Muscle of leg (tissue), 11 donors: Measurements from ENCODE around the gene SPATA1. TPM values are rescaled to one million over a fixed set of nuclear protein-coding genes. Genes with fewer than 3 reads are reported as not detected.
A peak's percentile ranks its signal among the peaks of the same experiment; 100 is the strongest.

Experiments used
- DNase-seq: peaks from one replicate; pipeline ENCODE4 v3.0.0; 2013
- H3K27ac ChIP-seq: one replicate; pipeline ENCODE4 v1.5.1; 2013; ENCODE audit warnings: mild to moderate bottlenecking, low read length, control low read depth
- H3K27me3 ChIP-seq: one replicate; pipeline ENCODE4 v1.6.1; 2013; ENCODE audit warnings: low read length; ENCODE audit not compliant: control insufficient read depth, insufficient read depth
- H3K36me3 ChIP-seq: one replicate; pipeline ENCODE4 v1.6.1; 2013; ENCODE audit warnings: low read length; ENCODE audit not compliant: control insufficient read depth, insufficient read depth
- H3K4me1 ChIP-seq: one replicate; pipeline ENCODE4 v1.6.1; 2013; ENCODE audit warnings: low read length; ENCODE audit not compliant: control insufficient read depth, insufficient read depth
- H3K4me3 ChIP-seq: one replicate; pipeline ENCODE4 v1.5.1; 2013; ENCODE audit warnings: low read length, control low read depth
- H3K9me3 ChIP-seq: replicated peaks from 2 replicates; pipeline ENCODE4 v1.6.1; 2013; ENCODE audit warnings: low read depth, low read length; ENCODE audit not compliant: control insufficient read depth
- WGBS: methylation state at CpG from one replicate; pipeline ENCODE4 v1.1.5; 2013; ENCODE audit warnings: missing lambda C conversion rate; ENCODE audit not compliant: insufficient coverage; 5-methylcytosine and 5-hydroxymethylcytosine counted together
- polyA plus RNA-seq, 8 donors: library from polyadenylated mRNA; unstranded; fragments of 120-200 nt; gene quantifications; one replicate each; pipeline versions ENCODE4 v1.2.1 to v1.2.3, GENCODE V29; 2013; ENCODE audit warnings: inconsistent platforms in 1 of 8, low replicate concordance in 1 of 8; ENCODE audit not compliant: insufficient read length in 8 of 8, insufficient read depth in 1 of 8
- total RNA-seq: library from RNA; stranded (reverse); fragments of 120-200 nt; gene quantifications from one replicate; pipeline ENCODE4 v1.2.4, GENCODE V29; 2013

The SPATA1 gene
- total and polyA plus RNA-seq, 9 donors: 0.49 to 3.0 (median 1.8) TPM

DNA sequence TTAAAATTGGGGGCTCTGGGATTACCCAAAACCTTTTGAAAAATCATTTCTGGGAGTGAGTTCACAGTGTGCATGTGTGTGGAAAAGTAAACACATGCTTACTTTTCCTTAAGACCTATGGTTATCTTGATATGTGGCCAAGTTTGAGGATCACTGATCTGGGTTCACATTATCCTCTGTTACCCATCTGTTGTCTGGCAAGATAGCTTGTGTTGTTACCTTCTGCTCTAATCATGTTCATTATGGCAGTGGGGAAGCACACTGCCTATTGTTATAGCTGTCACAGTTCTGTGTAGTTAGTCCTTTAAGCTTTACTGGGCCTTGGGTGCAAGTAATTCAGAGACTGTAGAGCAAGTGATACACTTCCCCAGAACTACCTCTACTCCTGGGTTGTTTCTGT lies 63.0 kb downstream of the SPATA1 start:
- DNase-seq: no peak
- Histone ChIP-seq H3K4me1 (no peaks in the 10 kb centered on the region), H3K36me3 (peaks cover 3% of the 10 kb centered on the region), H3K27me3 (no peaks in the 10 kb centered on the region), H3K9me3 (no peaks in the 10 kb centered on the region), H3K4me3 (no peak overlapping the region), H3K27ac (no peak overlapping the region)

DNA sequence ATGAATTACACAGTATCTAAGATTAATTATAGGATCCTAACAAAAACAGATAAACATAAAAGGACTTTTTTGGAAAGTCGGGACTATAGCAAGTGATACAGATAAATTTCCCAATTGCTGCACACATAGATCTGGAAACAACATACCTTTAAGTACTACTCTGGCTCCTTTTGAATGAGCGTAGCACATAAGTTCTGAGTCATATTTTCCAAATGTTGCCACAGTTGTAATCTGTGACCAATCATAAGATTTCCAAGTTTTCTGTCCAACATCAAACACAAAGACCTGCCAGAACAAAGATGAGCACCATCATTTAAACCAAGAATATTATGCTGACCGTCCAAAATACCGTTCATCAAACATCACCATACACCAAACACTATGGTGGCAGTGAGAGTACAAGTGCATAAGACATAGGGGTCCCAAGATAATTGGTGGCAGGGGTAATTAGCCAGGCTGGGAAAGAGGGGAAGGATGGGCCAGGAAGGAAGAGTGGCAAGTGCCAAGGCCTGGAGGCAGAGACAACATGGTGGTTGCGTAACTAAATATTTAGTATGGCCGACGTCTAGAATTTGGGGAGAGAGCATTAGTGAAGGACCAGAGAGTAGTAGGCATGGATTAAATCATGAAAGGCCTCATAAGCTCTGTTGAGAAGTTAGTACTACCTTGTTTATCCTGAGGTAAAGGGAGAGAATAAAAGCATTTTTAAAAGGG lies 64.4 kb downstream of the SPATA1 start:
- H3K36me3 ChIP-seq: peaks cover 3% of the 10 kb centered on the region
- no peaks in the 10 kb centered on the region for H3K9me3 ChIP-seq
- WGBS: 84% methylated on average over 4 of the region's 7 CpGs

DNA sequence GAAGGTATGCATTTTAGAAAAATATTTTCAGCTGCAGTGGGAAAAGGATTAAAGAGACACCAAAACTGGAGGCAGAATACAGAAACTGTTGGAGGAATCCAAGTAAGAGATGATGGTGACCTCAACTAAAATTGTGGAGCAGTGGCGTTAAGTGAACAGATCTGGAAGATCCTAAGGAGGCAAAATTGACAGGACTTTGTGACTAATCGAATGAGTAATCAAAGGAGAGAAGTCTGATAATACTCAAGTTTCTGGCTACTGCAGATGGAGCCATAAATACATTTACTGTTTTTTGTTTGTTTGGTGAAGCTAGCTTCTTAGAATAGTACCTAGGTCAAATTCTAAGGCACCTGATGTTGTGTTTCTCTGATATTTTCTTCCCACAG lies 65.0 kb downstream of the SPATA1 start:
- H3K36me3 ChIP-seq: peaks cover 3% of the 10 kb centered on the region

More for the DNA sequence above, 64.4 kb downstream of the SPATA1 start:
- Histone ChIP-seq H3K27ac (no peak overlapping the region), H3K4me3 (no peak overlapping the region), H3K4me1 (no peaks in the 10 kb centered on the region), H3K27me3 (no peaks in the 10 kb centered on the region)
- DNase-seq: no peak

DNA sequence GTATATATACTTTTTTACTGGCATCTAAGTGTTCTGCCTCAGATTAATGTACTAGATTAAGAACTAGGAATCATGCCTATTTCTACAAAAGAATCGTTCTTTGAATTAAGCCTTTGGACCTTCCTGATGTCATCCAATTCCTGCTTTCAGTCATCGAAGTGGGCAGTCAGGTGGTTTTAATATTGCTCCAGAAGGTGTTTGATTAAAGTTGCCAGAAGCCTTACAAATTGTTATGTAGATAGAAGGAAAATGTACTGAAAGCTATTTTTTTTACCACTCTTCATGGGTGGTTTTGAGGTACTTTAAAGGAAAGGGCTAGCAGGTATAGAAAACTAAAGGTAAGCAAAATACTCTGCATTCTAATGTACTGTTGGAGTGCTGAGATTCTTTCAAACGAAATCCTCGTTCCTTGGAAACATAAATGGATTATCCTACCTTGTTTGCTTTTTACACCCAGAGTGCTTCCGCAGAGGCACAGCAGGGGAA lies 67.3 kb downstream of the SPATA1 start:
- peak; percentile 15 for DNase-seq
- Histone ChIP-seq H3K4me3 (peak overlapping the region; percentile 50), H3K4me1 (no peaks in the 10 kb centered on the region), H3K36me3 (peaks cover 3% of the 10 kb centered on the region), H3K27me3 (peaks cover 2% of the 10 kb centered on the region), H3K27ac (peak overlapping the region; percentile 88), H3K9me3 (no peaks in the 10 kb centered on the region)
- 0% methylated on average over 1 of the region's 5 CpGs for WGBS

More for the DNA sequence above, 65.0 kb downstream of the SPATA1 start:
- no peaks in the 10 kb centered on the region for H3K27me3 ChIP-seq
- H3K4me1 ChIP-seq: no peaks in the 10 kb centered on the region
- H3K4me3 ChIP-seq: no peak overlapping the region
- 100% methylated on average over 2 of the region's 2 CpGs for WGBS
- no peaks in the 10 kb centered on the region for H3K9me3 ChIP-seq
- no peak for DNase-seq
- H3K27ac ChIP-seq: no peak overlapping the region

DNA sequence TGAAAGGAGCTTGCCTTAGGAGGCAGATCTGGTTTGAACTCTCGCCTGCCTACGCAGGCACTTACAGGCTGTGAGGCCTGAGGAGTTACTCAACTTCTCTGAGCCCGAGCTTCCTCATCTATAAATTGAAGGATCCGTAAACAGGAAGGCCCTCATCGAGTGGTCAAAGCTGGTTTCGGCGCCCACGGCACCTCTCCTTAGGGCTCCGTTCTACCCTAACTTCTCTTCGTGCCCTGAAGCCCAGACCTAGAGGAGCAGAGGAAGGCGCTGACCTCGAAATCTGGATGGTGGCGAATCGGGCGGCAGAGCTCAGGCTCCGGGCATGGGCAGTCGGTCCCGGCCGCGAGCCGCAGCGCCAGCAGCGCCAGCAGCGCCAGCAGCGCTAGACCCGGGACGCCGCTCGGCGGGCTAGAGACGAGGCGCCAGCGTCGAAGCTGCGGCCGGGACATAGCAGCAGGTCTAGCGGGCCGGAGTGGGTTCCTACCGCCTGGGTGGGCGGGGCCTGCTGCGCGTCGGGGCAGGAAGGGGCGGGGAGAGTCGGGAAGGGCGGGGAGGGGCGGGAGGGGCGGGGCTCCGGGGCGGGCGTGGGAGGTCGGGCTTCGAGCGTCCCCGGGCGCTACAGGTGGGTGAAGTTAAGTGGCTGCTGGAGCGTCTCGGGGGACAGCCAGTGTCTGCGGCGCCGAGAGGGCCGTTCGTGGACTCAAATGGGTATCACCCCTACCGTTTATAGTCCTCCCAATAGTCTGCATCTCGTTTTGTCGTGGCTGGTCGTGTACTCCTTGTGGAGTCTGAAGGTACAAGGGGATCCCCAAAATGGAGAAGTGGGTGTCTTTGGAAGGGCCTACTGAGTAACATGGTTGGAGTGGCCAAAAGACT lies 68.0 kb downstream of the SPATA1 start, which contains the start of gene CTBS:
CTBS (minus strand) TSS at position 474 of the 876 bp plus-strand sequence; CDS start at position 449, 25 bp downstream.
- peaks cover 2% of the 10 kb centered on the region for H3K27me3 ChIP-seq

DNA sequence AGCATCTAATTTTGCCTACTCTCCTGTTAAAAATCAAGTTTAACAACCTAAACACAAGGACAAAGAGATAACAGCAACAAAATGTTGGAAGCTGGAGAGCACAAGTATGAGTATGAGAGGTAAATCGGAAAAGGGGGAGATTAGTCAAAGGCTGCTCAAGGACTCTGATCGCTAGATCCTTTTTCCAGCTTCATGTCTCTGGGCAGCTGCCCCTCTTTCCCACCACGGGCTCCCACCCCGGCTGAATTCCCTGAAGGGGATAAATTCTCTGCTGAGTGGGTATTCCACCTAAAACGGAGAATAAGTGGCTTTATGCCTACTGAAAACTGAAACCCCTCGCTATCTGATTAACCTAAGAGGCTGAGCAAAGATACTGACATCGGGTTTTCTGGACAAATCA lies 68.8 kb downstream of the SPATA1 start:
- WGBS: 85% methylated on average over 2 of the region's 7 CpGs
- H3K4me1 ChIP-seq: no peaks in the 10 kb centered on the region
- H3K4me3 ChIP-seq: no peak overlapping the region
- no peaks in the 10 kb centered on the region for H3K36me3 ChIP-seq
- H3K27ac ChIP-seq: no peak overlapping the region
- H3K9me3 ChIP-seq: no peaks in the 10 kb centered on the region
- no peak for DNase-seq
- H3K27me3 ChIP-seq: peaks cover 2% of the 10 kb centered on the region

More for the DNA sequence above, 68.0 kb downstream of the SPATA1 start, which contains the start of gene CTBS:
- Histone ChIP-seq H3K9me3 (no peaks in the 10 kb centered on the region), H3K36me3 (peaks cover 3% of the 10 kb centered on the region), H3K27ac (peak within 1 kb of the TSS; percentile 88), H3K4me3 (peak within 1 kb of the TSS; percentile 55), H3K4me1 (no peaks in the 10 kb centered on the region)
- DNase-seq: peak; percentile 93
- WGBS: under 1% methylated on average over 30 of the region's 67 CpGs

DNA sequence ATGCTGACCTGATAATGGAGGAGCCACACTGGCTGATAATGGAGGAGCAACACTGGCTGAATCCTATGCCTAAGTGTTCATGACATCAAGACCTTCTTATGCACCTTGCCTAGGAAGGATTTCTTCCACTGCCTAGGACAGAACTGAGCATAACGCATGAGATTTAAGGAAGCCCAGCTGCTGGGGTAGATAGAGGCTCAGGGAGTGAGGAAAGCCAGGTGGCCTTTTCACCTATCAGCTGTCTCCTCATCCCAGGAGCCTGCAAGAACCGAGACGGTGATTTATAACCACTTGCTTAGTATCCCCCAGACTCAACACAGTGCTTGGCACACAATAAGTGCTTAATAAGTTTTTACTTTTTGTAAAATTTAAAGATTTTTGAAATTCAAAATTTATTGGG lies 75.5 kb downstream of the SPATA1 start:
- Histone ChIP-seq H3K36me3 (no peaks in the 10 kb centered on the region), H3K4me1 (no peaks in the 10 kb centered on the region), H3K4me3 (no peak overlapping the region), H3K27ac (no peak overlapping the region), H3K27me3 (peaks cover 2% of the 10 kb centered on the region), H3K9me3 (peaks cover 2% of the 10 kb centered on the region)
- DNase-seq: no peak
- 60% methylated on average over 1 of the region's 3 CpGs for WGBS

DNA sequence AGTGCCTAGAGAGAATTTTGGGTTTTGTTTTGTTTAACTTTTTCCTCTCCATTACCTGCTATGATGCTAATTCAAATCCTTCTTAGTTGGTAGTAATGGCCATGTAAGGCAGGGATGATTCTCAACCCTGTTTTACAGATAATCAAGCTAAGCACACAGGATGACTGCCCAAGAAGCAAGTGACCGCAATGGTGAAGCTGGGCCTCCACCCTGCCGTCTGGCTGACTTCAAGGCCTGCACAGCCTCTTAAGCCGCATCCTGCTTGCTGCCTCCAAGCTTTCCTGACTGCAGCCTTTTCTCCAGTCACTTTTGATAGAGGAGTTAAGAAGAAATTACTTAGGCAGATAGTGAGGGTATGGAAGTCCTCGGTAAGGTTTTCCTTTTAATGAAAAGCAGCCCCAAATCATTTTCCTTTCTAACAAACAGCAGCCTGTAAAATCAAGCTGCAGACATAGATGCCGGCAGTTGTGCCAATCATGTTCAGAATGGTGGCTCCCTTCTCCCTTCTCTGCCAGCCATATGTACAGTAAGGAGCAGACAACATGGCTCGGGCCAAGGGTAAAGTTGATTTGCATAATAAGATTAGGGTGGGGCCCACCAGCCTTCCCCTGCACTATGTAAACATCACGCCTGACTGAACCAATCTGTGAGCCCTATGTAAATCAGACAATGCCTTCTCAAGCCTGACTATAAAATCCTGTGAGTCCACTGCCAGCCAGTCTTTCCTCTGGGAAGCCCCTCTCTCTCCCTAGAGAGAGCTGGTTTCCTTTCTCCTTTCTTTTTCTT lies 76.8 kb downstream of the SPATA1 start:
- no peak for DNase-seq
- H3K36me3 ChIP-seq: no peaks in the 10 kb centered on the region
- WGBS: 91% methylated on average over 2 of the region's 7 CpGs
- H3K27ac ChIP-seq: no peak overlapping the region
- H3K4me1 ChIP-seq: no peaks in the 10 kb centered on the region
- H3K27me3 ChIP-seq: peaks cover under 1% of the 10 kb centered on the region
- H3K9me3 ChIP-seq: peaks cover 2% of the 10 kb centered on the region
- H3K4me3 ChIP-seq: no peak overlapping the region

DNA sequence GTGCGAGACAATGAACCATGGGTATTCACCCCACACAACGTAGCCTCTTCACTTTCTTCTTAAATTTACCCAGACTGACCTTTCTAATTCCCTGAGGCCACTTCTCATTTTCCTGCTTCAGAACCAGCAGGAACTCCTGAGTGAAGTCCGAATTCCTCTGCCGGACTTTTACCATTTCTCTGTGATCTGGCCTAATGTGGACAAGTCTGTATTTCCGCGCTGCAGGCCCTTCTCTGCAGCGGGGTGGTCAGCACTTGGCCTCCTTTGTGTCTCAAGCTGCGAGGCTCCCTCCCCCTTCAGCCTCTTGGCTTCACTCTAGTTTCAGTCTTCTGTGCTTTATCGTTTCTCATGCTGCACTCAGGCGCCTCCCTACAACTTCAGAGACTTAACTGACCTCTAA lies 77.5 kb downstream of the SPATA1 start:
- no peak overlapping the region for H3K4me3 ChIP-seq
- peaks cover 1% of the 10 kb centered on the region for H3K27me3 ChIP-seq
- no peak for DNase-seq
- H3K4me1 ChIP-seq: no peaks in the 10 kb centered on the region
- H3K36me3 ChIP-seq: no peaks in the 10 kb centered on the region
- H3K27ac ChIP-seq: no peak overlapping the region
- H3K9me3 ChIP-seq: peaks cover 2% of the 10 kb centered on the region
- 71% methylated on average over 10 of the region's 10 CpGs for WGBS
